ENCODE results near the gene SYCE1. TPM values are rescaled to one million over a fixed set of nuclear protein-coding genes. Genes with fewer than 3 reads are reported as not detected.

SYCE1 gene
- total and polyA plus RNA-seq, 2 of the 8 experiments (the other 6 are each of a cell fraction or from before 2014, with no cell fraction given) = not detected

DNA sequence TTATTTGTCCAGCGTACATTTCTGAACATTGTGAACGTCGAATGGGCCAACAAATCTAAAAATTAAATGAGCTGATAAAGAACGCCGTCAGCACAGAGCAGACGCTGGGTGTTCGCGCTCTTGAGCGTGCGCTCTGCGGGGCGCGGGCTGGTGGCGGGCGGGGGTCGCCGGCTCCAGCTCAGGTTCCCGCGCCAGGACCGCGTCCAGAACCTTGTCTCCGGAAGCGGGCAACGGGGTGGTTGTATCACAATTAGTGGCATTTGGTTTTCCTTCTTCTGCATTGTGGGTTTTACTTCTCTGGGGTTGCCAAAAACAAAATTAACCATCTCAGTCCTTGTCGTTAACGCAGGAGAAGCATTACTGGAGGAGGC, 35.8 kb downstream of the SYCE1 start:
- no peak overlapping the region for H4K5ac ChIP-seq (ENCODE audit: insufficient read length, low read depth, low read length)
- FAIRE-seq (no peak), DNase-seq (ENCODE audit: low read depth in 1 of 2, low spot score in 2 of 2) (no peak)
- 94% methylated on average over 26 of the region's 26 CpGs; no CpG with 5 or more reads in 1 of the 2 experiments for WGBS, 2 experiments (ENCODE audit: extremely low coverage in 1 of 2, insufficient coverage in 1 of 2, insufficient read length in 1 of 2, insufficient replicate concordance in 2 of 2, low coverage in 1 of 2, low lambda C conversion rate in 2 of 2, missing lambda C conversion rate in 1 of 2)
- H3K23ac ChIP-seq (ENCODE audit: insufficient read length) = no peak overlapping the region
- no peak overlapping the region for H4K91ac ChIP-seq (replicated peaks; ENCODE audit: insufficient read length, low read length)
- H3K18ac ChIP-seq (ENCODE audit: extremely low read depth, low read length) = no peak overlapping the region
- H3K9me3 ChIP-seq (ENCODE audit: insufficient read depth in 2 of 2, low read depth in 1 of 2, low read length in 1 of 2) = peaks cover 73 to 91% of the 10 kb centered on the region in 2 experiments
- no peaks in the 10 kb centered on the region for H3K79me2 ChIP-seq (ENCODE audit: control insufficient read depth in 1 of 2, insufficient read depth in 2 of 2, low read length in 2 of 2)
- H3K27ac ChIP-seq (ENCODE audit: low read depth, low read length) = no peak overlapping the region
- H3K14ac ChIP-seq (ENCODE audit: insufficient read length) = no peak overlapping the region
- no peaks in the 10 kb centered on the region for H4K20me1 ChIP-seq (replicated peaks in 1 of 2; ENCODE audit: control insufficient read depth in 1 of 2, insufficient read depth in 2 of 2, low read length in 2 of 2)
- no peak overlapping the region for H2BK120ac ChIP-seq (replicated peaks; ENCODE audit: low read depth, low read length)
- H3K23me2 ChIP-seq (ENCODE audit: low read depth, low read length) = no peaks in the 10 kb centered on the region
- no peaks in the 10 kb centered on the region for H3K27me3 ChIP-seq (replicated peaks in 1 of 4; ENCODE audit: control insufficient read depth in 3 of 4, extremely low read depth in 1 of 4, insufficient read depth in 3 of 4, low read length in 3 of 4)
- H3K36me3 ChIP-seq (ENCODE audit: control insufficient read depth in 2 of 4, insufficient read depth in 4 of 4, low read length in 3 of 4) = peaks cover 0 to 3% (median 0%) of the 10 kb centered on the region in 4 experiments; a peak in 1 of 8 replicates
- no peaks in the 10 kb centered on the region for H3K4me1 ChIP-seq (replicated peaks in 1 of 4; ENCODE audit: control insufficient read depth in 3 of 4, insufficient read depth in 4 of 4, low read length in 3 of 4)
- POLR2A ChIA-PET (ENCODE audit: partially characterized antibody) = no interaction called here
- no peak overlapping the region for H3K4me3 ChIP-seq (ENCODE audit: extremely low read depth in 1 of 4, insufficient read depth in 2 of 4, low read depth in 3 of 4, low read length in 4 of 4)
- no peak overlapping the region for H3K9ac ChIP-seq (replicated peaks in 1 of 4; ENCODE audit: extremely low read depth in 1 of 4, low read depth in 3 of 4, low read length in 3 of 4)
- no peak overlapping the region for H2AFZ ChIP-seq (ENCODE audit: low read length)
- no peak overlapping the region for H2BK5ac ChIP-seq (ENCODE audit: low read depth, low read length)
- no peaks in the 10 kb centered on the region for H3K79me1 ChIP-seq (ENCODE audit: low read depth, low read length)
- H3K56ac ChIP-seq (replicated peaks; ENCODE audit: insufficient read length, low read depth, low read length) = no peak overlapping the region
- CTCF ChIA-PET (ENCODE audit: partially characterized antibody) = interaction anchor here (0.9 kb wide), 1 partner anchor 11 kb away, joined by 3 read pairs; no protein-coding TSS in a partner anchor
- H2BK20ac ChIP-seq (ENCODE audit: low read length) = no peak overlapping the region
- no peak overlapping the region for H3K4ac ChIP-seq (replicated peaks; ENCODE audit: insufficient read length, low read depth, low read length)
- H4K8ac ChIP-seq (ENCODE audit: extremely low read depth, insufficient read depth, low read length) = no peak overlapping the region
- H3K4me2 ChIP-seq (ENCODE audit: insufficient read depth in 1 of 2, low read depth in 2 of 2, low read length in 2 of 2) = no peak overlapping the region
- H2AK5ac ChIP-seq (ENCODE audit: low read depth, low read length) = no peak overlapping the region
- no peak overlapping the region for H2BK15ac ChIP-seq (ENCODE audit: low read length)
- no peak overlapping the region for H2BK12ac ChIP-seq (ENCODE audit: low read depth, low read length)
- TF ChIP-seq USF2 (IDR thresholded peaks at IDR 0.05; ENCODE audit: low read length) (no peak), CBX8 (IDR thresholded peaks at IDR 0.05; ENCODE audit: borderline replicate concordance, low read depth, low read length) (no peak), CREB1 (IDR thresholded peaks at IDR 0.05) (no peak), KDM1A (IDR thresholded peaks at IDR 0.05; ENCODE audit: borderline replicate concordance, low read length) (no peak), SIN3A (conservative IDR thresholded peaks at IDR 0.05 in 1 of 2, IDR thresholded peaks at IDR 0.05 in 1 of 2; ENCODE audit: low read depth in 1 of 2, low read length in 2 of 2) (no peak), GTF2F1 (IDR thresholded peaks at IDR 0.05; ENCODE audit: borderline replicate concordance, low read depth, low read length) (no peak), RNF2 (IDR thresholded peaks at IDR 0.05; ENCODE audit: borderline replicate concordance, low read depth, low read length, missing control alignments, poor library complexity, severe bottlenecking) (no peak), NANOG (IDR thresholded peaks at IDR 0.05; ENCODE audit: insufficient read depth, low read depth, low read length, poor library complexity, severe bottlenecking) (no peak), YY1 (IDR thresholded peaks at IDR 0.05; ENCODE audit: low read depth, low read length) (no peak), EZH2 (IDR thresholded peaks at IDR 0.05; ENCODE audit: low read depth, low read length, severe bottlenecking) (no peak), SP2 (IDR thresholded peaks at IDR 0.05; ENCODE audit: low read length) (no peak), E2F6 (IDR thresholded peaks at IDR 0.05) (no peak)

Measured in H1 (cell line).